ENCODE data around the gene OR2T27.

- TF ChIP-seq SRF (IDR thresholded peaks at IDR 0.05; ENCODE audit: low read depth): no peak
- TF ChIP-seq CTCF (IDR thresholded peaks at IDR 0.05 in 2 of 3, conservative IDR thresholded peaks at IDR 0.05 in 1 of 3; ENCODE audit: borderline replicate concordance in 1 of 3, insufficient read depth in 1 of 3, low read depth in 2 of 3, low read length in 2 of 3): no peak
- no peak for TF ChIP-seq POLR2AphosphoS5 (IDR thresholded peaks at IDR 0.05; ENCODE audit: low read depth, low read length)
- no peak for TF ChIP-seq POLR2A (IDR thresholded peaks at IDR 0.05; ENCODE audit: borderline replicate concordance, extremely low read depth, insufficient read depth, insufficient read length)
- TF ChIP-seq YY1 (IDR thresholded peaks at IDR 0.05; ENCODE audit: extremely low read depth, insufficient replicate concordance, low read depth, low read length): no peak
- TF ChIP-seq EZH2phosphoT487 (IDR thresholded peaks at IDR 0.05; ENCODE audit: borderline replicate concordance): no peak
- no peak for TF ChIP-seq RAD21 (IDR thresholded peaks at IDR 0.05; ENCODE audit: low read depth)
- no peak for TF ChIP-seq EZH2 (IDR thresholded peaks at IDR 0.05)
- TF ChIP-seq TCF7L2 (IDR thresholded peaks at IDR 0.05; ENCODE audit: borderline replicate concordance, extremely low read depth, insufficient read depth, insufficient read length): no peak
- TF ChIP-seq FOSL1 (IDR thresholded peaks at IDR 0.05; ENCODE audit: low read depth): no peak
- TF ChIP-seq CEBPB (IDR thresholded peaks at IDR 0.05; ENCODE audit: low read depth): no peak
- no peak for TF ChIP-seq ZFX (IDR thresholded peaks at IDR 0.05)
- TF ChIP-seq ZBTB33 (IDR thresholded peaks at IDR 0.05; ENCODE audit: extremely low read depth, insufficient replicate concordance, low read length): no peak
- TF ChIP-seq MAX (IDR thresholded peaks at IDR 0.05): no peak
Observed at GRCh38 chr1:248702714-248703113, 47.4 kb upstream of the OR2T27 start, which contains the start of gene OR14I1.

All from HCT116 (cell line).